NCI-H1694 (cell line): ENCODE results near the gene ZDHHC22.
"Not testable (repeated sequence)": the region's sequence is repeated elsewhere in the genome, so short reads cannot be mapped to it uniquely, and the experiment has no call there.

Source experiments
- DNase-seq: peaks from one replicate; lab custom pipeline; 2025; lab: John Stamatoyannopoulos, UW

The ZDHHC22 gene

GRCh38 chr14:77141214-77142004 is at the start of gene ZDHHC22:
Gene ZDHHC22, minus strand, starts transcription at chr14:77141791. Its CDS starts 2,053 bp downstream, at chr14:77139738.
- peak; percentile 83 for DNase-seq

- DNase-seq: no peak
Observed at GRCh38 chr14:77190977-77191376, 49.4 kb upstream of the ZDHHC22 start.

- no peak for DNase-seq
Observed at GRCh38 chr14:77189479-77189878, 47.9 kb upstream of the ZDHHC22 start.

GRCh38 chr14:77187649-77188012 is 46.0 kb upstream of the ZDHHC22 start:
- no peak for DNase-seq

- no peak for DNase-seq
Observed at GRCh38 chr14:77186911-77187648, 45.5 kb upstream of the ZDHHC22 start.

GRCh38 chr14:77185093-77185465 is 43.5 kb upstream of the ZDHHC22 start:
- DNase-seq: no peak

- DNase-seq: no peak
Observed at GRCh38 chr14:77184396-77185092, 43.0 kb upstream of the ZDHHC22 start.

- peak; percentile 73 for DNase-seq
Observed at GRCh38 chr14:77183896-77184295, 42.3 kb upstream of the ZDHHC22 start.

GRCh38 chr14:77181603-77182437 is 40.2 kb upstream of the ZDHHC22 start, which contains the start of gene TMEM63C:
Gene TMEM63C, plus strand, starts transcription at chr14:77181798. Its CDS starts 37,016 bp downstream, at chr14:77218814.
- peak; percentile 99 for DNase-seq

GRCh38 chr14:77180726-77181602 is 39.4 kb upstream of the ZDHHC22 start:
- DNase-seq: no peak

GRCh38 chr14:77178656-77179055 is 37.1 kb upstream of the ZDHHC22 start:
- no peak for DNase-seq

GRCh38 chr14:77177702-77178101 is 36.1 kb upstream of the ZDHHC22 start:
- DNase-seq: no peak

- DNase-seq: no peak
Observed at GRCh38 chr14:77175843-77176242, 34.3 kb upstream of the ZDHHC22 start.

- not testable (repeated sequence) for DNase-seq
Observed at GRCh38 chr14:77173911-77174617, 32.5 kb upstream of the ZDHHC22 start.

- no peak for DNase-seq
Observed at GRCh38 chr14:77172916-77173315, 31.3 kb upstream of the ZDHHC22 start.

GRCh38 chr14:77170045-77170444 is 28.5 kb upstream of the ZDHHC22 start:
- no peak for DNase-seq

GRCh38 chr14:77161011-77161410 is 19.4 kb upstream of the ZDHHC22 start:
- no peak for DNase-seq

GRCh38 chr14:77158882-77159255 is 17.3 kb upstream of the ZDHHC22 start:
- DNase-seq: peak; percentile 30

- peak; percentile 95 for DNase-seq
Observed at GRCh38 chr14:77158175-77158881, 16.7 kb upstream of the ZDHHC22 start.
